Mesenteric fat pad (tissue), 1 donor: ENCODE measurements around the gene MPV17L2. TPM values are rescaled to one million over a fixed set of nuclear protein-coding genes. Genes with fewer than 3 reads are reported as not detected.

Source experiments
- DNase-seq: peaks from one replicate; pipeline ENCODE4 v3.0.0-alpha.2; 2020; ENCODE audit warnings: low spot score
- total RNA-seq: library from RNA; stranded (reverse); fragmentation: NEBNext Ultra II Directional; extraction: Animal tissue kit (Norgen Biotek cat#: 25700); gene quantifications from one replicate; pipeline ENCODE4 v1.2.1, GENCODE V29; 2021
- donor health status: DM: yes; HTN: yes; CAD: no.

The MPV17L2 gene
- total RNA-seq, 1 donor from 2014 or later, result 10.7 TPM

DNA sequence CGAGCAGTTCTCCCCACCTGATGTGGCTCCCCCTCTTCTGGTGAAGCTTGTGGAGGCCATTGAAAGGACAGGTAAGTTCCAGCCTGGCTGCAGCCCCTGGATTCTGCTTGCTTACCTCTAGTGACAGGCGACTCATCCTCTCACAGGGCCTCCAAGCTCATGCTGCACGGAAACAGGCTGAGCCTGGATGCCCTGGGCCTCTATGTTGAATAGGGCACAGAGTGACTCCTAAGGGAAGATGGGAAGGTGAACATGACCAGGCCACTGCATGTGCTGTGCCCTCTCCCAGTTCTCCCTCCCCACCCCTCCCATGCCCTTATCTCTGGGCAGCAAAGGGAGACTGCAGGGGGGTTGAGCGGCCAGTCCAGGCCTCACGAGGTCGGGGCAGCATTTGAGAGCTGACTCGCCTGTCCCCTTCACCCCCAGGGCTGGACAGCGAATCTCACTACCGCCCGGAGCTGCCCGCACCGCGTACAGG lies 32.5 kb upstream of the MPV17L2 start:
- DNase-seq, result no peak

- peak; percentile 94 for DNase-seq
These were observed 31.9 kb upstream of the MPV17L2 start for GRCh38 chr19:18160971-18161635.

DNA sequence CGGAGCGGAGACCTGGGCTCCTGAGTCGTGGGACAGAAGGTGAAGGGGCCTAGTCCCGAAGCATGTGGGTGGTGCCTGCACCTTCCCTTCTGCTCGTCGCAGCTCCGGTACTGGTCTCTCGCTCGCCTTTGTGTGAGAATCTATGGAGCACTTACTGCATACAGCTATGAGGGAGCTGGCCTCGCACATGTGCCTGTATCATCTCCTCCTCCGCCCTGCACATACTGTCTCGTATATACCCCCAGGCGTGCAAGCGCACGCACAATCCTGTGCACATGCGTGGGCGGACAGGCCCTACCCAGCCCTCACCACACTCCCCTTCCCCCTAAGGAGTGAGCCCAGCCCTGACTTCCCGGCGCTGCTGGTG lies 31.4 kb upstream of the MPV17L2 start:
- DNase-seq, result no peak

- no peak for DNase-seq
These were observed 28.9 kb upstream of the MPV17L2 start for GRCh38 chr19:18164072-18164471.

DNA sequence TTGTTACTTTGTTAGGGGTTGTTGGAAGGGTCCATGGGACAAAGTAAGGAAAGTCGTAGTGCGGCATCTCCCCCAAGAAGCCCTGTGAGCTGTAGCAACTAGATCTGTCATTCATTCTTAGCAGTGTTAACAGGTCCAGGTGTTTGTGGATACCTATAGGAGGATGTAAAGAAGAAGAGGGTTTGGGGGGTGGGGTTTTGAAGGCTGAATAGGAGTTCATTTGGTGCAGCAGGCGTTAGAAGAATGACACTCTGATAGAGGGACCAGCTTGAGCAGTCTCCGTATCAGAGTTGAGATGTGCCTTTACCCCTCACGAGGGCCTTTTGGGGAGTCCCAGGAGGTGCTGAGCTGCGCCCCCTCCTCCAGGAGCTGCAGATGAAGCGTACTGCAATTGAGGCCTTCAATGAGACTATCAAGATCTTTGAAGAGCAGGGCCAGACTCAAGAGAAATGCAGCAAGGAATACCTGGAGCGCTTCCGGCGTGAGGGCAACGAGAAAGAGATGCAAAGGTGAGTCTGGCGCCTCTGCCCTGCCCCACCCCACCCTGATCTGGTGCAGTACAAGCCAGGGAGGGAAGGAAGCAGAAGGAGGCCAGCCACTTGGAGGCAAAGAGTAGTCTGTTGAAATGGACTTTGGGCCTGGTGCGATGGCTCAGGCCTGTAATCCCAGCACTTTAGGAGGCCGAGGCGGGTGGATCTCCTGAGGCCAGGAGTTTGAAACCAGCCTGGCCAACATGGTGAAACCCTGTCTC lies 27.0 kb upstream of the MPV17L2 start:
- DNase-seq, result no peak

- DNase-seq, result no peak
These were observed 26.0 kb upstream of the MPV17L2 start for GRCh38 chr19:18167011-18167410.

DNA sequence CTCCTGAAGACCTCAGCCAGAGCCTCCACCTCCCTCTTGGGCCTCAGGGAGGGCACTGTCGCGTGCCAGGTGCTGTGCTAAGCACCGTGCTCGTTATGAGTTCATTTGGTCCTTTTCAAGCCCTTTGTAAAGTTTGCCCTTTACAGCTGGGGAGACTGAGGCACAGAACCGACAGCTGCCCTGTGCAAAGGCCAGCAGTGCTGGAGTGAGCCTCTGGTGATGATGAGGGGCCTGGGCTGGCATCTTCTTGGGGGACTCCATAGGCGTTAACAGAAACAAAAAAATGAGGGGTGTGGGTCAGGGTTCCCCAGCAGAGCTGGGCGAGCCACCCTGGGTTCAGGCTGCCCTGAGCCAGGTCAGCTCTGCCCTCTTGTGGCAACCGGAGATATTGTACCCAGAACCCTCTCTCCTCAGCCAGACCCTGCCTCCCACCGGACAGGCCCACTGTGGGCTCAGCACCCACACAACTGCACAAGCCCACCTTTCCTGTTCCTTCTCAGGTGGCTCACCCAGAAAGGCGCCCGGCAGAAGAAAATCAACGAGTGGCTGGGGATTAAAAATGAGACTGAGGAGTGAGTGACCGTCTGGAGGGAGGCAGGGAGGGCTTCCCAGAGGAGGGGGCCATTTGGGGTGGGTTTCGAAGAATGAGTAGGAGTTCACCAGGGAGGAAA lies 24.9 kb upstream of the MPV17L2 start:
- DNase-seq, result no peak

DNA sequence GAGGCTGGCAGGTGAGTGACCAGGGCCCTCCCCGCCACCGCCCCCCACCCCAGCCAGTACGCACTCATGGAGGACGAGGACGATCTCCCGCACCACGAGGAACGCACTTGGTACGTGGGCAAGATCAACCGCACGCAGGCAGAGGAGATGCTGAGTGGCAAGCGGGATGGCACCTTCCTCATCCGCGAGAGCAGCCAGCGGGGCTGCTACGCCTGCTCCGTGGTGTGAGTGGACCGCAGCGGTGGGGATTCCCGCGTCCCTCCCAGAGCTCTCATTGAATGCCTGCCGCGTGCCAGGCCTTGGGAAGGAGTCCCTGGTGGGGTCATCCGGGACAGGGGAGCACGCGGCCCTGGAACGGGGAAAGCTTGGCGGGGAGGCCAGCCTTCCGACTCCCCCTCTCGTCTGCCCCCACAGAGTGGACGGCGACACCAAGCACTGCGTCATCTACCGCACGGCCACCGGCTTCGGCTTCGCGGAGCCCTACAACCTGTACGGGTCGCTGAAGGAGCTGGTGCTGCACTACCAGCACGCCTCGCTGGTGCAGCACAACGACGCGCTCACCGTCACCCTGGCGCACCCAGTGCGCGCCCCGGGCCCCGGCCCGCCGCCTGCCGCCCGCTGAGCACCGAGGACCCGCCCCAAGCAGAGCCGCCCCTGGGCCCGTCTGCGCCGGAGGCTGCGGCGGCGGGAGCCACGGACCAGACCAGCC lies 24.2 kb upstream of the MPV17L2 start:
- no peak for DNase-seq

DNA sequence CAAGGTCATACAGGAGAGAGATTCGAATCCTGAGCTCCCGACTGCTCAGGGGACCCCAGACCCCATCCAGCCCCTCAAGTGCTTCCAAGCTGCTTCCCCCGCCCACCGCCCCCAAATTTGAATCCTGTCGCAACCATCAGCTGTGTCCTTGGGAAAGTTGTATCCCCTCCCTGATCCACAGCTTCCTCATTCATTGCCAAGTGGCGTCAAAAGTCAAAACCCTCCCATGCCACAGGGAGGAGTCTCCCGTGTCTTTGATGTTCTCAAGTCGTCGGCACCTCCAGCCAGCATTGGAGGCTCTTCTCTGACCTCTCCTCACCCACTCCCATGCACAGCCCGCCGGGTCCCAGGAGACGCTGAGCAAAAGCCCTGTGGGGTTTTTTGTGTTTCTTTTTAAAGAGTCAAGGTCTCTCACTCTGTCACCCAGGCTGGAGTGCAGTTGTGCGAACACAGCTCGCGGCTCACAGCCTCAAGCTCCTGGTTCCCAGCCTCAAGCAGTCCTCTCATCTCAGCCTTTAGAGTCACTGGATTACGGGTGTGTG lies 22.2 kb upstream of the MPV17L2 start:
- no peak for DNase-seq

GRCh38 chr19:18171605-18172327 lies 21.3 kb upstream of the MPV17L2 start:
- DNase-seq, result no peak

DNA sequence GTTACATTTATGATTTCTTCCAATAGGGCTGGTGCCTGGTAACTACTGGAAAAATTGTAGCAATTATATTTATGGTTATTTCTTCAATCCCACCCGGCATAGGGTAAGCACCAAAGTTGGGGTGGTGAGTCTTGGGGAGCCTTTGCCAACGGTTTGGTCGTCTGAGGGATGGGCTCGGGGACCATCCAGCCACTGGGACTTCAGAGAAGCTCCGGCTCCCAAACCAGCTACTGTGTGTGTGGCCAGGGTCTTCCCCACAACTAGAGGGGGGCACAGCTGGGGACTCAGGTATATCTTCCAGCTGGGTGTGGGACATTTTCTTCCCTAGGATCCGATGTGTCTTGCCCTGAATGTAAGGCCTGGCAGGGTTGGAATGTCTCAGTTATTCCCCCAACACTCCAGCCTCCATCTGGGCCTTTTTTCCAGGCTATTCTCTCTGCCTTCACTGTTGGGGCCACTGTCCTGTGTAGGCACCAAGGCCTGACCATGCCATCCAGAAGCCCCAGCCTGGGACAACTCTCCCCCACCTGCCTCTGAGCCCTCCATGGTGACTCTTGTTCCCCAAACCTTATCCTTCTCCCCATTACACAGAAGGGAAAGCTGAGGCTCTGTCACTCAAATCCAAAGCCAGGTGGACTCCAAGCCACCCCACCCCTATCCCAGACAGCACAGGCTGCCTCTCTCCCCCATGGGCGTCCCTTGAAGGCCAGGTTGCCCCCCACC lies 20.5 kb upstream of the MPV17L2 start:
- DNase-seq, result no peak

- DNase-seq, result no peak
These were observed 19.9 kb upstream of the MPV17L2 start for GRCh38 chr19:18173054-18173571.

DNA sequence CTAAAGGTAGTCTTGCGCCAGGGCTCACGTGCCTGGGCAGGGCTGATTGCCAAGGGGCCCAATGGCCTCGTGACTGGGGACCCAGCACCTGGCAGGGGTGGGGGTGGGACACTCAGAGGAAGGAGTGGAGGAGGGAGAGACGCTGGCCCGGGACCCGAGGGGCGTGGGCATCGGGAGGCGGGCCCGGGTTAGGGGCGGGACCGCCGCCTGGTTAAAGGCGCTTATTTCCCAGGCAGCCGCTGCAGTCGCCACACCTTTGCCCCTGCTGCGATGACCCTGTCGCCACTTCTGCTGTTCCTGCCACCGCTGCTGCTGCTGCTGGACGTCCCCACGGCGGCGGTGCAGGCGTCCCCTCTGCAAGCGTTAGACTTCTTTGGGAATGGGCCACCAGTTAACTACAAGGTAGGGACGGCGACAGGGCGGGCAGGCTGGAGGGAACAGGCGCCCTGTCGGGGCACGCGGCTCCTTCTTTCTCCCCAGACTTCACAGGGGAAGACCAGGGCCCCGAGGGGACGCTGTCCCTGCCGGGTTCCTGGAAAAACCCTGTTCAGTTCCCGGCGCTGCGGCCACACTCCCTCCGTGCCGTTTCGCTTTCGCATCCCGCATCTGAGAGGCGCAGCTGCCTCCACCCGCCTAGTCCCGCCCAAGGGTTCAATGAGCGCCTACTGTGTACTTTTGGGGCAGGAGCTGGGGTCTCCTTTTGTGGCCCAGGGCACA lies 19.3 kb upstream of the MPV17L2 start, which contains the start of gene IFI30:
Gene IFI30, plus strand, starts transcription at position 242 of the 717 bp plus-strand sequence. Its CDS starts 29 bp downstream, at position 271.
- peak; percentile 94 for DNase-seq

GRCh38 chr19:18174983-18175382 lies 18.0 kb upstream of the MPV17L2 start:
- no peak for DNase-seq

DNA sequence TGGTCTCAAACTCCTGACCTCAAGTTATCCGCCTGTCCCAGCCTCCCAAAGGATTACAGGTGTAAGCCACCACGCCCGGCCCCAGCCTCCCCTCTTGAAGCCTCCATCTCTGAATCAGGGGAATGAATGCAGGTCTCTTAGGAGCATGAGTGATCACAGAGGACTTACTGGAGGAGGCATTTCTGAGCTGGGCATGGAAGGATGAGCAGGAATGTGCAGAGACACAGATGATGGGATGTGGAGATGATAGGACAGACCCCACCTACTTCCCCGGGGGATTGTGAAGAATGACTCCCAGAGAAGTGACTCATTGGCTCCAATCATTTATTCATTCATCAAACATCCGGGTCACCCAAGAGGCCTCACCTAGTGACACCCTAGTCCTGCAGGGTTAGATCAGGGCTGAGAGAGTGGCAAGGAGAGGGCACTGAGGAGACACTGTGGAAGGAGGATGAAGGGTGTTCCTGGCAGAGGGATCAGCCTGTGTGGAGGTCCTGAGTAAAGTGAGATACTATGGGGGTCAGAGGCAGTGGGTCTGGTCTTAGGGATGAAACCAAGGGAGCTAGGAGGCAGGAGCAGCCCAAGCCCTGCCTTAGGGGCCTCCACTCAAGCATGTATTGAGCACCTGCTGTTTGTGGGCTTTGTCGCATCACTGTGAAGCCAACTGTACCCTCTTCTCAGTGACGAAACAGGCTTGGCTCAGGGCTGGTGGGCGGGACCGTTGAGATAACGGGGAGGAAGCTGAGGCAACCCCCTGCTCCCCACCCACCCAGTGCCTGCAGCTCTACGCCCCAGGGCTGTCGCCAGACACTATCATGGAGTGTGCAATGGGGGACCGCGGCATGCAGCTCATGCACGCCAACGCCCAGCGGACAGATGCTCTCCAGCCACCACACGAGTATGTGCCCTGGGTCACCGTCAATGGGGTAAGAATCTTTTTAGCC lies 16.4 kb upstream of the MPV17L2 start:
- no peak for DNase-seq

- DNase-seq, result no peak
These were observed 13.1 kb upstream of the MPV17L2 start for GRCh38 chr19:18179957-18180356.

GRCh38 chr19:18183529-18183928 lies 9.5 kb upstream of the MPV17L2 start:
- DNase-seq, result no peak

DNA sequence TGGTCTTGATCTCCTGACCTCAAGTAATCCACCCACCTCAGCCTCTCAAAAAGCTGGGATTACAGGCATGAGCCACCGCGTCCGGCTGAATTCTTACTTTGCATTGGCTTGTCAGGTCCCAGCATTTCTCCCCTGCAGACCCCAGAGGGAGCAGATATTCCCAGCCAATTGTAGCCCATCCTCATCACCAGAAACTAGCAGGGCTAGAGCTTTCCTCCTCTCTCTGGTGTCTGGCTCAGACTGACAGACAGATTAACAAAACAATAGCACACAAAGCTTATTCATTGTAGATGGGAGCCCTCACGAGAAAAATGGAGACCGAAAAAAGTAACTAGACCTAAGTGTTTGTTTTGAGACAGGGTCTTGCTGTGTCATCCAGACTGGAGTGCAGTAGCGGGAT lies 7.5 kb upstream of the MPV17L2 start:
- no peak for DNase-seq
